Upper lobe of right lung (tissue), 1 donor: ENCODE results near the gene SH3BP2. TPM values are rescaled to one million over a fixed set of nuclear protein-coding genes. Genes with fewer than 3 reads are reported as not detected.

Experiments
- ATAC-seq: fragments of 200-7000 bp; cut with Tn5 transposase; one replicate; pipeline ENCODE4 v1.9.1; 2020; ENCODE audit warnings: mild to moderate bottlenecking, moderate library complexity
- DNase-seq: peaks from one replicate; pipeline ENCODE4 v3.0.0-alpha.2; 2020
- H3K27ac ChIP-seq: fragments of 200-600 bp; one replicate; pipeline ENCODE4 v1.8.0; 2022
- H3K27me3 ChIP-seq: fragments of 200-600 bp; one replicate; pipeline ENCODE4 v1.8.0; 2022; ENCODE audit warnings: mild to moderate bottlenecking
- H3K36me3 ChIP-seq: fragments of 200-600 bp; one replicate; pipeline ENCODE4 v1.8.0; 2022
- H3K4me1 ChIP-seq: fragments of 200-600 bp; one replicate; pipeline ENCODE4 v1.8.0; 2022
- H3K4me3 ChIP-seq: fragments of 200-600 bp; one replicate; pipeline ENCODE4 v1.8.0; 2022; ENCODE audit warnings: mild to moderate bottlenecking
- H3K9me3 ChIP-seq: fragments of 200-600 bp; one replicate; pipeline ENCODE4 v1.8.0; 2022
- intact Hi-C: fragments of 100-400 bp; cut with DNase I; formaldehyde crosslinking; loops from one replicate; pipeline ENCODE4 v1.11.0; 2022
- total RNA-seq: library from RNA; stranded (reverse); fragmentation: NEBNext Ultra II Directional; extraction: Animal tissue kit (Norgen Biotek cat#: 25700); gene quantifications from one replicate; pipeline ENCODE4 v1.2.1, GENCODE V29; 2021
- TF ChIP-seq, protein P1 (sequence below): fragments of 200-600 bp; IDR thresholded peaks from one replicate; pipeline ENCODE4 v1.8.0; 2022; ENCODE audit warnings: antibody characterized with exemption
- donor health status: DM: no; HTN: yes; CAD: no; lungs with severe emphysema.

SH3BP2 gene
- total RNA-seq, 1 donor from 2014 or later, result 99.0 TPM

- ATAC-seq, result peak; percentile 61
These were observed 5.4 kb upstream of the SH3BP2 start for GRCh38 chr4:2787230-2788100.

GRCh38 chr4:2788101-2788500 is 4.8 kb upstream of the SH3BP2 start:
- DNase-seq, result no peak
- H3K4me1 ChIP-seq, result peaks cover 28% of the 10 kb centered on the region
- peak overlapping the region; percentile 28 for H3K27ac ChIP-seq
- H3K36me3 ChIP-seq, result no peaks in the 10 kb centered on the region
- no peaks in the 10 kb centered on the region for H3K27me3 ChIP-seq
- TF ChIP-seq, protein P1, sequence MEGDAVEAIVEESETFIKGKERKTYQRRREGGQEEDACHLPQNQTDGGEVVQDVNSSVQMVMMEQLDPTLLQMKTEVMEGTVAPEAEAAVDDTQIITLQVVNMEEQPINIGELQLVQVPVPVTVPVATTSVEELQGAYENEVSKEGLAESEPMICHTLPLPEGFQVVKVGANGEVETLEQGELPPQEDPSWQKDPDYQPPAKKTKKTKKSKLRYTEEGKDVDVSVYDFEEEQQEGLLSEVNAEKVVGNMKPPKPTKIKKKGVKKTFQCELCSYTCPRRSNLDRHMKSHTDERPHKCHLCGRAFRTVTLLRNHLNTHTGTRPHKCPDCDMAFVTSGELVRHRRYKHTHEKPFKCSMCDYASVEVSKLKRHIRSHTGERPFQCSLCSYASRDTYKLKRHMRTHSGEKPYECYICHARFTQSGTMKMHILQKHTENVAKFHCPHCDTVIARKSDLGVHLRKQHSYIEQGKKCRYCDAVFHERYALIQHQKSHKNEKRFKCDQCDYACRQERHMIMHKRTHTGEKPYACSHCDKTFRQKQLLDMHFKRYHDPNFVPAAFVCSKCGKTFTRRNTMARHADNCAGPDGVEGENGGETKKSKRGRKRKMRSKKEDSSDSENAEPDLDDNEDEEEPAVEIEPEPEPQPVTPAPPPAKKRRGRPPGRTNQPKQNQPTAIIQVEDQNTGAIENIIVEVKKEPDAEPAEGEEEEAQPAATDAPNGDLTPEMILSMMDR, result no peak
- no peaks in the 10 kb centered on the region for H3K9me3 ChIP-seq
- intact Hi-C loops, result no loop called here
- no peak for ATAC-seq
- no peak overlapping the region for H3K4me3 ChIP-seq

More at GRCh38 chr4:2787230-2788100, 5.4 kb upstream of the SH3BP2 start:
- TF ChIP-seq, protein P1, result no peak
- DNase-seq, result peak; percentile 75
- peaks cover 28% of the 10 kb centered on the region for H3K4me1 ChIP-seq
- no peaks in the 10 kb centered on the region for H3K27me3 ChIP-seq
- intact Hi-C loops, result no loop called here
- H3K9me3 ChIP-seq, result no peaks in the 10 kb centered on the region
- no peak overlapping the region for H3K4me3 ChIP-seq
- no peaks in the 10 kb centered on the region for H3K36me3 ChIP-seq
- H3K27ac ChIP-seq, result peak overlapping the region; percentile 28

DNA sequence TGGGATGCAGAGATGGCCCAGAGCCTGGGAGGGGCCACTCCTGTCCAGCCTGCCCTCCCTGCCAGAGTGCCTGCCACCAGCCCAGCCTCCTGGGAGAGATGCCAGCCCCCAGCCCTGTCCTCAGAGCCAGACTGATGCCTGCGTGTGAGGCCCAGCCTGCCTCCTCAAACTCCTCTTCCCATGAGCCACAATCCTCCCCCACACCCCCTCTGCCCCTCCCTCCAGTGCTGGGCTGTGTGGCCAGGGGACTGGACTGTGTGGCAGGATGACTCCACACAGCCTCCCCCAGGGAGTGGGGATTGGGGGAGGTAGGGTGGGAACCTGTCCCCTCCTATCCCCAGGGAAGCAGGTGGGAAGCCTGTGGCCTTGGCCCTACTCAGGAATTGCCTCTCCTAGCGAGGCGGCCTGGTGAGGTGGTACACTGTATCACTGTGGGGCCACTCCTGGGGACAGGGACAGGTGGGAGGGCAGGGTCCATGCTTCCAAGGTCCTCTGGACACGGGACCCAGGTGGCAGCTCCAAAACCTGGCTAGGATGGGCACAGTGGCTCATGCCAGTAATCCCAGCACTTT is 4.3 kb upstream of the SH3BP2 start:
- TF ChIP-seq, protein P1, result no peak
- no peaks in the 10 kb centered on the region for H3K9me3 ChIP-seq
- intact Hi-C loops, result no loop called here
- no peaks in the 10 kb centered on the region for H3K27me3 ChIP-seq
- peaks cover 29% of the 10 kb centered on the region for H3K4me1 ChIP-seq
- ATAC-seq (no peak), DNase-seq (peak; percentile 62)
- H3K27ac ChIP-seq, result no peak overlapping the region
- no peak overlapping the region for H3K4me3 ChIP-seq
- H3K36me3 ChIP-seq, result no peaks in the 10 kb centered on the region

DNA sequence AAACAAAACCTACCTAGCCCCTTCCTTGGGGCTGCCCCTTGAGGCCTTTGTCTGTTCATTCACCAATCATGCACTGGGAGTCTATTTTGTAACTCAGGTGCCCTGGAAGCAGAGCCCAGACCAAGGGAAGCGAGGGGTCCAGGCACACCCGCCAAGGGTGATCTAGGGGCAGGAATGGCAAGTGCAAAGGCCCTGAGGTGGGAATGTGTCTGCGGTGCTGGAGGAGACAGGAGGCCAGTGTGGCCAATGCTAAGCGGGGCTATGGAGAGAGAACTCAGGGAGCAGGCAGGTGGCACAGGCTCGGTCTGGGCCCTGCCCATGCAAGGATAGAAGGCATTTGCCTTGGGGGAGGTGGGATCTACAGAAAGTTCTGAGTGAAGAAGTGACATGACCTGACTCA is 3.5 kb upstream of the SH3BP2 start:
- H3K4me1 ChIP-seq, result peaks cover 37% of the 10 kb centered on the region
- H3K9me3 ChIP-seq, result no peaks in the 10 kb centered on the region
- intact Hi-C loops, result no loop called here
- no peaks in the 10 kb centered on the region for H3K27me3 ChIP-seq
- no peak for DNase-seq
- TF ChIP-seq, protein P1, result no peak
- no peaks in the 10 kb centered on the region for H3K36me3 ChIP-seq
- ATAC-seq, result no peak
- H3K27ac ChIP-seq, result no peak overlapping the region
- no peak overlapping the region for H3K4me3 ChIP-seq

DNA sequence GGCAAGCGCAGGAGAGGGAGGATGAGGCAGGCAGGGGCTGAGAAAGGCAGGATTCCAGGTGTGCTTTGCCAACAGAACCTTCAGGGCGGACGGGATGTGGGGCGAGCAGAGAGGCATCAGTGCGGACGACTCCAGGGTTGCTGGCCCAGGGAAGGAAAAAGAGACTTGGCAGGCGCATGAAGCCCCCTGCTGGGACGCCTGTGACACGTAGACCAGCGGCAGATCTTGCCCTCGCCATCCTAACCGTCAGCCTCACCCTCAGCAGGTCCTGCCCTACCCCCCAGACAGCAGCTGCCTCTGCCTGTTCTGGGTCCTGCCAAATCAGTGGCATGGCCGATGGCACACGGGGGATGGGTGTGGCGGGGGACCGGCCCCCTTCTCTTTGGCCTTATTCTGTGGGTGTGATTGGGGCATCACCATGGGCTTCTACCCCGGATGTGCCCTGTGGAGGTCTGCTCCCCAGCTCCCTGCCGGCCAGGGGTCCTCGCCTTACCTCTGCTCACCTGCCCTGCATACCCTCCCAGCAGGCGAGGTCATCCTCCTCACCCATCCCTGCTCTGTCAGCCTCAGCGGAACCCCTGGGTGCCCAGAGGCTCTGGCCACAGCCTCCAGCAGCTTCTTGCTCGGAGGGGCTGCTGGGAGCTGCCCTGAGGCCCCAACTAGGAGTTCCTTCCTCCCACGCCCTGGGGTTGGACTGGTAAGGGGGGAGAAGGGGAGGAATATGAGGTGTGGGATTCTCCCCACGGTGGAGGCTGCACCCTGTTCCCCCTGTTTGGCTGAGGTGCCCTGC is 2.9 kb upstream of the SH3BP2 start:
- ATAC-seq (no peak), DNase-seq (no peak)
- Histone ChIP-seq H3K9me3 (no peaks in the 10 kb centered on the region), H3K36me3 (no peaks in the 10 kb centered on the region), H3K4me1 (peaks cover 43% of the 10 kb centered on the region), H3K27me3 (no peaks in the 10 kb centered on the region), H3K4me3 (no peak overlapping the region), H3K27ac (no peak overlapping the region)
- intact Hi-C loops, result no loop called here
- TF ChIP-seq, protein P1, result no peak
